Transverse colon (tissue), 4 donors: ENCODE data around the gene STK10. TPM values are rescaled to one million over a fixed set of nuclear protein-coding genes. Genes with fewer than 3 reads are reported as not detected.

Experiments used
- DNase-seq: peaks from one replicate; pipeline ENCODE4 v3.0.0-alpha.2; 2019
- H3K27ac ChIP-seq, 4 donors: fragments of 200-600 bp; sonication (generic); 2 replicates each; pipeline ENCODE4 v1.5.1; 2016 to 2018; ENCODE audit warnings: inconsistent platforms in 4 of 4
- H3K27me3 ChIP-seq: fragments of 200-600 bp; sonication (generic); 2 replicates; pipeline ENCODE4 v1.5.1; 2017; ENCODE audit warnings: inconsistent platforms
- H3K36me3 ChIP-seq, 4 donors: fragments of 200-600 bp; sonication (generic); 2 replicates each; pipeline ENCODE4 v1.5.1; 2017 to 2019; ENCODE audit warnings: inconsistent platforms in 4 of 4
- H3K4me1 ChIP-seq, 4 donors: fragments of 200-600 bp; sonication (generic); 2 replicates each; pipeline ENCODE4 v1.5.1; 2017 to 2020; ENCODE audit warnings: inconsistent platforms in 4 of 4
- H3K4me3 ChIP-seq, 4 donors: fragments of 200-600 bp; sonication (generic); 1 replicate in 1 of 4; 2 replicates in 3 of 4; pipeline versions ENCODE4 v1.5.1 to v1.6.1; 2017 to 2019; ENCODE audit warnings: inconsistent platforms in 4 of 4
- H3K9me3 ChIP-seq, 2 donors: fragments of 200-600 bp; sonication (generic); 2 replicates each; pipeline ENCODE4 v1.5.1; 2017 to 2019; ENCODE audit warnings: inconsistent platforms in 2 of 2
- CTCF ChIP-seq, 5 experiments: fragments of 200-600 bp in 3 of 5; fragments of 450-650 bp in 2 of 5; sonication (generic) in 3 of 5; IDR thresholded peaks; 1 replicate in 2 of 5; 2 replicates in 3 of 5; pipeline ENCODE4 v1.5.1; 2016 to 2017; ENCODE audit warnings: antibody characterized with exemption in 5 of 5, inconsistent platforms in 3 of 5, mild to moderate bottlenecking in 2 of 5, moderate library complexity in 1 of 5
- EP300 ChIP-seq: sonication (generic); formaldehyde crosslinking; IDR thresholded peaks from one replicate; pipeline ENCODE4 v1.6.1; 2017; ENCODE audit warnings: antibody characterized with exemption, low read depth
- POLR2A ChIP-seq: fragments of 450-650 bp; IDR thresholded peaks from one replicate; pipeline ENCODE4 v1.6.1; 2016; ENCODE audit warnings: antibody characterized with exemption, mild to moderate bottlenecking, moderate library complexity
- POLR2AphosphoS5 ChIP-seq, 3 donors: sonication (generic); formaldehyde crosslinking; IDR thresholded peaks; one replicate each; pipeline ENCODE4 v1.6.1; 2016; ENCODE audit warnings: antibody characterized with exemption in 3 of 3
- WGBS, 2 donors: methylation state at CpG; one replicate each; pipeline ENCODE4 v1.1.5; 2018; ENCODE audit warnings: low coverage in 1 of 2; 5-methylcytosine and 5-hydroxymethylcytosine counted together
- in situ Hi-C, 4 donors: fragments of 200-750 bp; cut with MboI; loops; one replicate each; pipeline versions ENCODE4 v1.15.0 to v1.15.1; 2017; ENCODE audit warnings: low sequenced_read_pairs in 3 of 4, low pct_ligation_motif_present in 1 of 4, low pct_unique_long_range_greater_than_20kb in 1 of 4
- intact Hi-C: fragments of 100-400 bp; cut with DNase I; formaldehyde crosslinking; loops from one replicate; pipeline ENCODE4 v1.15.1; 2023; ENCODE audit warnings: low total_unique reads
- total RNA-seq, 4 donors: library from RNA; depleted of rRNA; stranded (reverse); fragments of >200 nt; gene quantifications; one replicate each; pipeline ENCODE4 v1.1.0, GENCODE V29; 2016

The STK10 gene
- total RNA-seq, 4 donors from 2014 or later: 21.2 to 207 (median 49.3) TPM

GRCh38 chr5:172104801-172105701, 83.0 kb downstream of the STK10 start:
- no peak for DNase-seq
- TF ChIP-seq POLR2A (no peak), EP300 (no peak), POLR2AphosphoS5 (IDR thresholded peaks at IDR 0.05) (no peak), CTCF (IDR thresholded peaks at IDR 0.05) (no peak)
- no peak overlapping the region for H3K4me3 ChIP-seq
- intact Hi-C loops (loop anchor here (5.0 kb wide), 1 partner anchor 82 kb away; the partner anchor contains the start of gene STK10), in situ Hi-C loops (loop anchor here in 3 of 4 donors (10.0 to 25.0 kb wide), 3 partner anchors 180 to 190 kb away; partner anchors contain the start of gene UBTD2 (in 2 of the 3))
- WGBS, 2 donors: 88 to 94% methylated on average over 3 to 16 of the region's 17 CpGs
- H3K27me3 ChIP-seq: no peaks in the 10 kb centered on the region
- H3K9me3 ChIP-seq: no peaks in the 10 kb centered on the region
- peaks cover 5 to 27% (median 15%) of the 10 kb centered on the region in 4 donors for H3K4me1 ChIP-seq
- no peak overlapping the region for H3K27ac ChIP-seq
- H3K36me3 ChIP-seq: no peaks in the 10 kb centered on the region

GRCh38 chr5:172104021-172104420, 84.0 kb downstream of the STK10 start:
- TF ChIP-seq EP300: no peak
- no peak for TF ChIP-seq POLR2A
- TF ChIP-seq POLR2AphosphoS5 (IDR thresholded peaks at IDR 0.05): no peak
- no peak for TF ChIP-seq CTCF (IDR thresholded peaks at IDR 0.05)
- H3K36me3 ChIP-seq: no peaks in the 10 kb centered on the region
- 88% methylated on average over 11 of the region's 11 CpGs; no CpG with 5 or more reads in 1 of the 2 donors for WGBS, 2 donors

GRCh38 chr5:172102913-172103626, 85.0 kb downstream of the STK10 start:
- H3K27me3 ChIP-seq: no peaks in the 10 kb centered on the region
- no peaks in the 10 kb centered on the region for H3K36me3 ChIP-seq
- in situ Hi-C loops: loop anchor here in 3 of 4 donors (10.0 to 25.0 kb wide), 3 partner anchors 182 to 192 kb away; partner anchors contain the start of gene UBTD2 (in 2 of the 3)
- intact Hi-C loops: no loop called here
- TF ChIP-seq POLR2AphosphoS5 (IDR thresholded peaks at IDR 0.05) (peak in 1 of 3 donors; percentile 15), POLR2A (no peak)
- H3K4me1 ChIP-seq: peaks cover 5 to 27% (median 14%) of the 10 kb centered on the region in 4 donors
- no peak overlapping the region for H3K4me3 ChIP-seq
- 0 to 59% methylated on average over 1 to 21 of the region's 21 CpGs for WGBS, 2 donors
- H3K27ac ChIP-seq: peak overlapping the region in 3 of 4 donors; percentile 51 to 64 (median 63)
- DNase-seq: peak; percentile 50
- H3K9me3 ChIP-seq: no peaks in the 10 kb centered on the region

More at GRCh38 chr5:172104021-172104420, 84.0 kb downstream of the STK10 start:
- H3K27me3 ChIP-seq: no peaks in the 10 kb centered on the region
- H3K4me1 ChIP-seq: peaks cover 5 to 27% (median 14%) of the 10 kb centered on the region in 4 donors
- DNase-seq: no peak
- H3K9me3 ChIP-seq: no peaks in the 10 kb centered on the region
- in situ Hi-C loops: loop anchor here in 3 of 4 donors (10.0 to 25.0 kb wide), 3 partner anchors 181 to 191 kb away; partner anchors contain the start of gene UBTD2 (in 2 of the 3)
- no peak overlapping the region for H3K4me3 ChIP-seq
- H3K27ac ChIP-seq: peak overlapping the region in 2 of 4 donors; percentile 63 to 64
- intact Hi-C loops: no loop called here

GRCh38 chr5:172102218-172102870, 85.7 kb downstream of the STK10 start:
- no peak for DNase-seq
- intact Hi-C loops: no loop called here
- H3K4me3 ChIP-seq: no peak overlapping the region
- no peaks in the 10 kb centered on the region for H3K9me3 ChIP-seq
- in situ Hi-C loops: loop anchor here in 3 of 4 donors (10.0 to 25.0 kb wide), 3 partner anchors 182 to 192 kb away; partner anchors contain the start of gene UBTD2 (in 2 of the 3)
- peak overlapping the region in 1 of 4 donors; percentile 64 for H3K27ac ChIP-seq
- H3K27me3 ChIP-seq: no peaks in the 10 kb centered on the region
- H3K36me3 ChIP-seq: no peaks in the 10 kb centered on the region
- WGBS, 2 donors: 88 to 94% methylated on average over 6 to 22 of the region's 22 CpGs
- H3K4me1 ChIP-seq: peaks cover 5 to 23% (median 14%) of the 10 kb centered on the region in 4 donors
- TF ChIP-seq POLR2AphosphoS5 (IDR thresholded peaks at IDR 0.05): no peak
- TF ChIP-seq EP300: no peak
- no peak for TF ChIP-seq CTCF (IDR thresholded peaks at IDR 0.05)
- TF ChIP-seq POLR2A: no peak
